ENCODE measurements around the gene ZNF532.

ZNF532 gene

GRCh38 chr18:58868440-58868839 is 3.8 kb downstream of the ZNF532 start:
- no peak for TF ChIP-seq EZH2phosphoT487 (IDR thresholded peaks at IDR 0.05; ENCODE audit: borderline replicate concordance)
- TF ChIP-seq CTCF (conservative IDR thresholded peaks at IDR 0.05; ENCODE audit: low read length): no peak
- Histone ChIP-seq H3K9ac (ENCODE audit: low read depth, low read length, poor library complexity, severe bottlenecking) (no peak overlapping the region), H4K20me1 (ENCODE audit: insufficient read depth, low read length, poor library complexity, severe bottlenecking) (no peaks in the 10 kb centered on the region), H3K9me2 (replicated peaks; ENCODE audit: low read depth, low read length) (no peaks in the 10 kb centered on the region), H3K36me3 (ENCODE audit: insufficient read depth, low read length) (no peaks in the 10 kb centered on the region), H3K79me2 (ENCODE audit: insufficient read depth, low read length) (no peaks in the 10 kb centered on the region), H3K4me2 (ENCODE audit: low read depth, low read length, poor library complexity, severe bottlenecking) (no peak overlapping the region), H3K4me3 (ENCODE audit: low read length, poor library complexity, severe bottlenecking) (no peak overlapping the region), H3F3A (ENCODE audit: low read depth) (no peaks in the 10 kb centered on the region), H2AFZ (ENCODE audit: low read length) (no peak overlapping the region), H3K4me1 (ENCODE audit: insufficient read depth, low read length, poor library complexity, severe bottlenecking) (no peaks in the 10 kb centered on the region), H3K9me3 (ENCODE audit: insufficient read depth, low read depth, low read length) (no peaks in the 10 kb centered on the region), H3K27me3 (ENCODE audit: insufficient read depth, low read length, poor library complexity, severe bottlenecking) (no peaks in the 10 kb centered on the region)

- H3K4me1 ChIP-seq (ENCODE audit: insufficient read depth, low read length, poor library complexity, severe bottlenecking): no peaks in the 10 kb centered on the region
- no peak overlapping the region for H3K4me2 ChIP-seq (ENCODE audit: low read depth, low read length, poor library complexity, severe bottlenecking)
- H4K20me1 ChIP-seq (ENCODE audit: insufficient read depth, low read length, poor library complexity, severe bottlenecking): no peaks in the 10 kb centered on the region
- no peak overlapping the region for H3K4me3 ChIP-seq (ENCODE audit: low read length, poor library complexity, severe bottlenecking)
- H3K9me3 ChIP-seq (ENCODE audit: insufficient read depth, low read depth, low read length): no peaks in the 10 kb centered on the region
- H3K27me3 ChIP-seq (ENCODE audit: insufficient read depth, low read length, poor library complexity, severe bottlenecking): no peaks in the 10 kb centered on the region
- no peak overlapping the region for H2AFZ ChIP-seq (ENCODE audit: low read length)
- H3K79me2 ChIP-seq (ENCODE audit: insufficient read depth, low read length): no peaks in the 10 kb centered on the region
- H3K9ac ChIP-seq (ENCODE audit: low read depth, low read length, poor library complexity, severe bottlenecking): no peak overlapping the region
- TF ChIP-seq CTCF (conservative IDR thresholded peaks at IDR 0.05; ENCODE audit: low read length) (no peak), EZH2phosphoT487 (IDR thresholded peaks at IDR 0.05; ENCODE audit: borderline replicate concordance) (no peak)
- H3K36me3 ChIP-seq (ENCODE audit: insufficient read depth, low read length): no peaks in the 10 kb centered on the region
- H3K9me2 ChIP-seq (replicated peaks; ENCODE audit: low read depth, low read length): no peaks in the 10 kb centered on the region
- H3F3A ChIP-seq (ENCODE audit: low read depth): no peaks in the 10 kb centered on the region
Observed at GRCh38 chr18:58870130-58870529, 5.5 kb downstream of the ZNF532 start.

- H2AFZ ChIP-seq (ENCODE audit: low read length): no peak overlapping the region
- no peak for TF ChIP-seq CTCF (conservative IDR thresholded peaks at IDR 0.05; ENCODE audit: low read length)
- no peak for TF ChIP-seq EZH2phosphoT487 (IDR thresholded peaks at IDR 0.05; ENCODE audit: borderline replicate concordance)
- H3K9me3 ChIP-seq (ENCODE audit: insufficient read depth, low read depth, low read length): no peaks in the 10 kb centered on the region
- no peak overlapping the region for H3K4me2 ChIP-seq (ENCODE audit: low read depth, low read length, poor library complexity, severe bottlenecking)
- no peaks in the 10 kb centered on the region for H4K20me1 ChIP-seq (ENCODE audit: insufficient read depth, low read length, poor library complexity, severe bottlenecking)
- H3K27me3 ChIP-seq (ENCODE audit: insufficient read depth, low read length, poor library complexity, severe bottlenecking): no peaks in the 10 kb centered on the region
- no peaks in the 10 kb centered on the region for H3K4me1 ChIP-seq (ENCODE audit: insufficient read depth, low read length, poor library complexity, severe bottlenecking)
- no peaks in the 10 kb centered on the region for H3F3A ChIP-seq (ENCODE audit: low read depth)
- H3K9me2 ChIP-seq (replicated peaks; ENCODE audit: low read depth, low read length): no peaks in the 10 kb centered on the region
- H3K4me3 ChIP-seq (ENCODE audit: low read length, poor library complexity, severe bottlenecking): no peak overlapping the region
- no peaks in the 10 kb centered on the region for H3K79me2 ChIP-seq (ENCODE audit: insufficient read depth, low read length)
- no peak overlapping the region for H3K9ac ChIP-seq (ENCODE audit: low read depth, low read length, poor library complexity, severe bottlenecking)
- no peaks in the 10 kb centered on the region for H3K36me3 ChIP-seq (ENCODE audit: insufficient read depth, low read length)
Observed at GRCh38 chr18:58870621-58871020, 5.9 kb downstream of the ZNF532 start.
